H1 (cell line): ENCODE data around the gene GHRH. TPM values are rescaled to one million over a fixed set of nuclear protein-coding genes. Genes with fewer than 3 reads are reported as not detected.

Experiments
- CTCF ChIA-PET: fragments of 300-600 bp; sonication (Branson Sonifier 250); formaldehyde crosslinking; loops from one replicate; lab custom pipeline; 2021; ENCODE audit not compliant: partially characterized antibody; lab: Charles Lee
- POLR2A ChIA-PET: fragments of 300-600 bp; sonication (Branson Sonifier 250); formaldehyde crosslinking; loops from one replicate; lab custom pipeline; 2021; ENCODE audit warnings: inconsistent platforms; ENCODE audit not compliant: partially characterized antibody; lab: Charles Lee
- DNase-seq, 2 experiments: peaks; one replicate each; pipeline versions ENCODE4 v3.0.0 to v3.0.0-alpha.2; 2010 to 2022; ENCODE audit warnings: low spot score in 2 of 2, low read depth in 1 of 2, mixed read lengths in 1 of 2
- FAIRE-seq: peaks from 2 replicates; lab custom pipeline; 2011; peaks lifted over from hg19 to GRCh38; lab: Jason Lieb, UNC
- H2AFZ ChIP-seq: 2 replicates; pipeline ENCODE4 v1.8.1; 2012; ENCODE audit warnings: low read length, inconsistent platforms
- H2AK5ac ChIP-seq: 2 replicates; pipeline ENCODE4 v1.6.1; 2013; ENCODE audit warnings: low read depth, low read length
- H2BK120ac ChIP-seq: replicated peaks from 2 replicates; pipeline ENCODE3; 2013; ENCODE audit warnings: low read depth, low read length, inconsistent platforms
- H2BK12ac ChIP-seq: 2 replicates; pipeline ENCODE4 v1.6.1; 2013; ENCODE audit warnings: low read depth, low read length
- H2BK15ac ChIP-seq: 2 replicates; pipeline ENCODE4 v1.6.1; 2013; ENCODE audit warnings: low read length
- H2BK20ac ChIP-seq: 2 replicates; pipeline ENCODE4 v1.6.1; 2013; ENCODE audit warnings: low read length
- H2BK5ac ChIP-seq: 2 replicates; pipeline ENCODE4 v1.6.1; 2013; ENCODE audit warnings: low read depth, low read length
- H3K14ac ChIP-seq: 2 replicates; pipeline ENCODE4 v1.6.1; 2013; ENCODE audit warnings: inconsistent platforms; ENCODE audit not compliant: insufficient read length
- H3K18ac ChIP-seq: 2 replicates; pipeline ENCODE4 v1.6.1; 2013; ENCODE audit warnings: low read length; ENCODE audit errors: extremely low read depth
- H3K23ac ChIP-seq: 2 replicates; pipeline ENCODE4 v1.6.1; 2013; ENCODE audit warnings: inconsistent platforms; ENCODE audit not compliant: insufficient read length
- H3K23me2 ChIP-seq: 2 replicates; pipeline ENCODE4 v1.6.1; 2013; ENCODE audit warnings: low read depth, low read length
- H3K27ac ChIP-seq: 2 replicates; pipeline ENCODE4 v1.6.1; 2011; ENCODE audit warnings: low read depth, low read length, inconsistent platforms
- H3K27me3 ChIP-seq, 4 experiments: replicated peaks in 1 of 4; 1 replicate in 1 of 4; 2 replicates in 3 of 4; pipeline versions ENCODE4 v1.6.1 to v1.8.1; 2011 to 2013; ENCODE audit warnings: low read length in 3 of 4, mild to moderate bottlenecking in 3 of 4, inconsistent platforms in 2 of 4, mixed read lengths in 2 of 4, moderate library complexity in 1 of 4; ENCODE audit not compliant: control insufficient read depth in 3 of 4, insufficient read depth in 3 of 4; ENCODE audit errors: extremely low read depth in 1 of 4
- H3K36me3 ChIP-seq, 4 experiments: 2 replicates each; pipeline versions ENCODE4 v1.6.1 to v1.8.1; 2011 to 2013; ENCODE audit warnings: mild to moderate bottlenecking in 4 of 4, low read length in 3 of 4, moderate library complexity in 2 of 4, control low read depth in 1 of 4, inconsistent platforms in 1 of 4; ENCODE audit not compliant: insufficient read depth in 4 of 4, control insufficient read depth in 2 of 4
- H3K4ac ChIP-seq: replicated peaks from 2 replicates; pipeline ENCODE3; 2013; ENCODE audit warnings: low read length, low read depth, mixed read lengths, inconsistent platforms; ENCODE audit not compliant: insufficient read length
- H3K4me1 ChIP-seq, 4 experiments: replicated peaks in 1 of 4; 1 replicate in 1 of 4; 2 replicates in 3 of 4; pipeline versions ENCODE4 v1.6.1 to v1.8.1; 2011 to 2013; ENCODE audit warnings: low read length in 3 of 4, inconsistent platforms in 2 of 4, mixed read lengths in 1 of 4; ENCODE audit not compliant: insufficient read depth in 4 of 4, control insufficient read depth in 3 of 4
- H3K4me2 ChIP-seq, 2 experiments: 2 replicates each; pipeline versions ENCODE4 v1.6.1 to v1.8.1; 2011 to 2013; ENCODE audit warnings: low read depth in 2 of 2, low read length in 2 of 2, control low read depth in 1 of 2, inconsistent platforms in 1 of 2, mild to moderate bottlenecking in 1 of 2; ENCODE audit not compliant: insufficient read depth in 1 of 2
- H3K4me3 ChIP-seq, 4 experiments: fragments of 200-600, 300-600 bp in 1 of 4; sonication (generic), shearing (Covaris generic), sonication (Bioruptor Twin) in 1 of 4; 2 replicates each; pipeline versions ENCODE4 v1.5.1 to v1.8.1; 2011 to 2016; ENCODE audit warnings: low read length in 4 of 4, low read depth in 3 of 4, control low read depth in 2 of 4, inconsistent platforms in 2 of 4, mild to moderate bottlenecking in 2 of 4, mixed read lengths in 1 of 4, moderate library complexity in 1 of 4; ENCODE audit not compliant: insufficient read depth in 2 of 4; ENCODE audit errors: extremely low read depth in 1 of 4
- H3K56ac ChIP-seq: replicated peaks from 2 replicates; pipeline ENCODE3; 2013; ENCODE audit warnings: low read depth, mild to moderate bottlenecking, mixed read lengths, low read length, inconsistent platforms; ENCODE audit not compliant: insufficient read length
- H3K79me1 ChIP-seq: 2 replicates; pipeline ENCODE4 v1.6.1; 2013; ENCODE audit warnings: low read depth, low read length, control low read depth
- H3K79me2 ChIP-seq, 2 experiments: 2 replicates each; pipeline versions ENCODE4 v1.6.1 to v1.8.1; 2012 to 2013; ENCODE audit warnings: low read length in 2 of 2, mild to moderate bottlenecking in 2 of 2, inconsistent platforms in 1 of 2; ENCODE audit not compliant: insufficient read depth in 2 of 2, control insufficient read depth in 1 of 2
- H3K9ac ChIP-seq, 4 experiments: replicated peaks in 1 of 4; 1 replicate in 1 of 4; 2 replicates in 3 of 4; pipeline versions ENCODE4 v1.6.1 to v1.8.1; 2011 to 2013; ENCODE audit warnings: low read depth in 3 of 4, low read length in 3 of 4, control low read depth in 2 of 4, mild to moderate bottlenecking in 2 of 4, moderate library complexity in 2 of 4, inconsistent platforms in 1 of 4; ENCODE audit errors: extremely low read depth in 1 of 4
- H3K9me3 ChIP-seq, 2 experiments: 2 replicates each; pipeline versions ENCODE4 v1.6.1 to v1.8.1; 2012 to 2013; ENCODE audit warnings: mild to moderate bottlenecking in 2 of 2, moderate library complexity in 2 of 2, control low read depth in 1 of 2, inconsistent platforms in 1 of 2, low read depth in 1 of 2, low read length in 1 of 2, mixed read lengths in 1 of 2; ENCODE audit not compliant: insufficient read depth in 2 of 2
- H4K20me1 ChIP-seq, 2 experiments: replicated peaks in 1 of 2; 2 replicates each; pipeline versions ENCODE3 to v1.8.1; 2011 to 2013; ENCODE audit warnings: inconsistent platforms in 2 of 2, low read length in 2 of 2, mild to moderate bottlenecking in 1 of 2; ENCODE audit not compliant: insufficient read depth in 2 of 2, control insufficient read depth in 1 of 2
- H4K5ac ChIP-seq: 2 replicates; pipeline ENCODE4 v1.6.1; 2013; ENCODE audit warnings: low read length, low read depth, mixed read lengths, inconsistent platforms; ENCODE audit not compliant: insufficient read length
- H4K8ac ChIP-seq: 2 replicates; pipeline ENCODE4 v1.8.0; 2013; ENCODE audit warnings: mild to moderate bottlenecking, moderate library complexity, low read length, inconsistent platforms; ENCODE audit not compliant: insufficient read depth; ENCODE audit errors: extremely low read depth
- H4K91ac ChIP-seq: replicated peaks from 2 replicates; pipeline ENCODE3; 2013; ENCODE audit warnings: low read length, mixed read lengths, inconsistent platforms; ENCODE audit not compliant: insufficient read length
- CTCF ChIP-seq, 3 experiments: IDR thresholded peaks; 1 replicate in 2 of 3; 2 replicates in 1 of 3; pipeline versions ENCODE4 v1.5.1 to v1.6.1; 2011; ENCODE audit warnings: low read length in 3 of 3, mild to moderate bottlenecking in 3 of 3, inconsistent platforms in 2 of 3, low read depth in 1 of 3, moderate library complexity in 1 of 3; ENCODE audit not compliant: insufficient read depth in 1 of 3; ENCODE audit errors: control extremely low read depth in 1 of 3
- RAD21 ChIP-seq, 2 experiments: IDR thresholded peaks in 1 of 2; conservative IDR thresholded peaks in 1 of 2; 2 replicates each; pipeline ENCODE4 v1.6.1; 2011; ENCODE audit warnings: low read depth in 2 of 2, low read length in 2 of 2, improper control_type of control experiment in 1 of 2, inconsistent platforms in 1 of 2, mild to moderate bottlenecking in 1 of 2, moderate library complexity in 1 of 2
- SIRT6 ChIP-seq: IDR thresholded peaks from one replicate; pipeline ENCODE4 v1.7.1; 2012; ENCODE audit warnings: low read length, inconsistent platforms
- WGBS, 2 experiments: shearing (Covaris generic) in 1 of 2; methylation state at CpG; one replicate each; pipeline versions ENCODE4 v1.1.6 to v1.1.7; 2013 to 2015; ENCODE audit warnings: low lambda C conversion rate in 2 of 2, mixed read lengths in 2 of 2, inconsistent platforms in 1 of 2, low coverage in 1 of 2, missing lambda C conversion rate in 1 of 2; ENCODE audit not compliant: insufficient replicate concordance in 2 of 2, insufficient coverage in 1 of 2, insufficient read length in 1 of 2; ENCODE audit errors: extremely low coverage in 1 of 2, missing lambda C conversion rate in 1 of 2; 5-methylcytosine and 5-hydroxymethylcytosine counted together
- polyA plus RNA-seq, 7 experiments: library from polyadenylated mRNA; depleted of rRNA in 3 of 7; stranded (reverse) in 5 of 7; unstranded in 2 of 7; fragments of >200 nt in 5 of 7; fragments of 200-250 nt in 2 of 7; gene quantifications; 1 replicate in 5 of 7; 2 replicates in 1 of 7; 4 replicates in 1 of 7; pipeline versions ENCODE4 v1.2.1 to v1.2.3, GENCODE V29; 2011 to 2013; ENCODE audit warnings: missing spikeins in 2 of 7, mixed read lengths in 2 of 7
- total RNA-seq: library from RNA; stranded (reverse); fragmentation: NEBNext Ultra II Directional; extraction: Animal tissue kit (Norgen Biotek cat#: 25700); gene quantifications from 2 replicates; pipeline ENCODE4 v1.2.1, GENCODE V29; 2021

Gene GHRH
- total and polyA plus RNA-seq, 2 of the 8 experiments (the other 6 are each of a cell fraction or from before 2014, with no cell fraction given) = not detected

DNA sequence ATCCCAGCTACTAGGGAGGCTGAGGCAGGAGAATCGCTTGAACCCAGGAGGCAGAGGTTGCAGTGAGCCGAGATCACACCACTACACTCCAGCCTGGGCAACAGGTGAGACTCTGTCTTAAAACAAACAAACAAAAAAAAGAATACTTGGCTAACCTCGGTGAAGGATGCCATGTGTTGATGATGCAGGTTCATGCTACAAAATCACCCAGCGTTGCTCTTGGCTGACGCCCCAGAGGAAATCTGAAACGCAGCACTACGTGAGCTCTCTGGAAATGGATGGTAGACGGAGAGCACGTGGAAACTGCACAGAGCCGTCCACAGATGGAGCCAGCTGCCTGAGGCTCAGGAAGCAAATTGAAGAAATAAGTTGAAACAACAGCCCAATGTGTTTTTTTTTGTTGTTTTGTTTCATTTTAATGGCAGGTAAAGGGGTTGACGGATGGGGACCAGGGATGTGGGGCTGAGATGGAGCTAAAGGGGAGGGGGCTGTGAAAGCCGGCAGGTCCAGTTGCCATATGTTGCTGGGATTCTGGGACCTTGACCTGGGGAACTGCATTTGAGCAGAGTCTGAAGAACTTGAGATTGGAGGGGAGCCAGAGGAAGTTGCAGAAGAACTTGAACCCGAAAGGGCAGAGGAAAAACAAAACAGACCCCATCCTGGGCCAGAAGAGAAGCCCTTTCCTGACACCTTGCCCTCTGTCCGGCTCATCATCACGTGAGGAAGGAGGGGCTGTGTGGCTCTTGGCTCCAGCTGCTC, 15.1 kb upstream of the GHRH start:
- Histone ChIP-seq H3K4ac (no peak overlapping the region), H3K4me1 (peaks cover 0 to 13% (median 0%) of the 10 kb centered on the region in 4 experiments; a peak in 2 of 7 replicates), H4K20me1 (no peaks in the 10 kb centered on the region), H4K8ac (no peak overlapping the region), H3K23me2 (no peaks in the 10 kb centered on the region), H3K14ac (no peak overlapping the region), H3K56ac (no peak overlapping the region), H3K4me2 (no peak overlapping the region), H3K4me3 (no peak overlapping the region), H2AK5ac (no peak overlapping the region), H2BK20ac (no peak overlapping the region), H3K23ac (no peak overlapping the region), H3K18ac (no peak overlapping the region), H3K27me3 (no peaks in the 10 kb centered on the region), H2BK120ac (no peak overlapping the region), H3K27ac (no peak overlapping the region), H2BK12ac (no peak overlapping the region), H3K36me3 (no peaks in the 10 kb centered on the region), H3K9ac (no peak overlapping the region), H2BK5ac (no peak overlapping the region), H3K9me3 (no peaks in the 10 kb centered on the region), H3K79me1 (no peaks in the 10 kb centered on the region), H4K91ac (no peak overlapping the region), H4K5ac (no peak overlapping the region), H2BK15ac (no peak overlapping the region), H3K79me2 (no peaks in the 10 kb centered on the region), H2AFZ (peak overlapping the region; percentile 36; the same call in 1 of the 2 replicates)
- WGBS, 2 experiments = 83% methylated on average over 15 of the region's 15 CpGs; no CpG with 5 or more reads in 1 of the 2 experiments
- ChIA-PET POLR2A (interaction anchor here (0.6 to 1.6 kb wide), 5 partner anchors 14 to 120 kb away, joined by 3 to 4 read pairs (median 3); no protein-coding TSS in a partner anchor), CTCF (interaction anchor here (0.7 to 3.5 kb wide), 15 partner anchors 10 to 258 kb away, joined by 3 to 21 read pairs (median 4); partner anchors contain the start of gene MANBAL)
- DNase-seq = no peak
- no peak for FAIRE-seq
- peak in 1 of 3 experiments; percentile 17; a peak in 1 of 4 replicates for TF ChIP-seq CTCF (IDR thresholded peaks at IDR 0.05; ENCODE audit: control extremely low read depth in 1 of 3, insufficient read depth in 1 of 3, low read depth in 1 of 3, low read length in 3 of 3)
- TF ChIP-seq SIRT6 = no peak
- TF ChIP-seq RAD21 (IDR thresholded peaks at IDR 0.05 in 1 of 2, conservative IDR thresholded peaks at IDR 0.05 in 1 of 2; ENCODE audit: low read depth in 2 of 2, low read length in 2 of 2) = peak; percentile 22 to 23; a peak in 2 of 4 replicates
